SK-N-MC (cell line): Measurements from ENCODE around the gene S100A13.
A peak's percentile ranks its signal among the peaks of the same experiment; 100 is the strongest.

Experiments used
- EZH2 ChIP-seq: fragments of 200-600 bp; sonication (generic); IDR thresholded peaks from one replicate; pipeline ENCODE4 v1.6.1; 2017; ENCODE audit warnings: antibody characterized with exemption
- FOXP2 ChIP-seq: optimal IDR thresholded peaks from 2 replicates; pipeline ENCODE3; 2011; ENCODE audit warnings: mild to moderate bottlenecking, moderate library complexity; ENCODE audit not compliant: insufficient read depth; ENCODE audit errors: extremely low read length, control extremely low read depth
- POLR2AphosphoS5 ChIP-seq: IDR thresholded peaks from 2 replicates; pipeline ENCODE4 v1.6.1; 2012; ENCODE audit warnings: mild to moderate bottlenecking, low read depth, low read length, borderline replicate concordance

- TF ChIP-seq POLR2AphosphoS5, result peak; percentile 56; the same call in 1 of the 2 replicates
- no peak for TF ChIP-seq EZH2
- no peak for TF ChIP-seq FOXP2
These were observed 33.9 kb upstream of the S100A13 start for GRCh38 chr1:153661111-153661708.
